ENCODE results near the gene SYT2. TPM values are rescaled to one million over a fixed set of nuclear protein-coding genes. Genes with fewer than 3 reads are reported as not detected.
"Not testable (repeated sequence)": the region's sequence is repeated elsewhere in the genome, so short reads cannot be mapped to it uniquely, and the experiment has no call there.

The SYT2 gene
- total RNA-seq, 4 donors from 2014 or later = 0.23 to 0.59 TPM; not detected in 2

DNA sequence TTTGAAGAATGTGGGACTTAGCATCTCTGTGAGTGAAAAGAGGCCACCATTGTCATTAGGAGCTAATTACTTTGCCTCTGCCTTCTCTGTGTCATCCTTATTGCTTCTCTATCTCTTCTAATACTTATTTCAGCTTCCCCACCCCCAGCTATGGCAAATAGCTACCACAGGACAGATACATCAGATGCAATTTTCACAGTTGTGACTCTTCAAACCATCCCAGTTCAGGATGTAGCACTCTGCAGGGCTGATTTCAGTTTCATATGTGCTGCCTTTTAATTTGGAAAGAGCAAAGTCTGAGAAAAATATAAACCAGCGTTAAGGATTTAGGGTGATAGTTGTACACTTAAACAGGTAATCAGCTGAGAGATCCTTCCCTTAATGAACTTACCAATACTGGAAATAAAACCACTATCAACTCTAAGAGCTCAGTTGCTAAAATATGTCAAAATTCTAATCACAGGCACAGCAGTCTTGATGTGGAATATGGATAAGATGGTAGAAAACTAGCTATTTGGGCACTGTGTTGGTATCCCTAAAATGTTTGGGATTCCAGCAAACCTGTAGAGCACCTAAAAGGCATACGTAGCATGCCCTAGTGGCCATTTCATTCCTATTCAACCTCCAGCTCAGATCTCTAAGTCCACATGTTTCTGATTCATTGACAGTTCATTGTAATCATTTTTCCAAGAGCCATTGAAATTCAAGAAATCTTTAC is 148.4 kb downstream of the SYT2 start:
- WGBS, 2 donors (ENCODE audit: low coverage in 1 of 2) = 29 to 38% methylated on average over 2 of the region's 2 CpGs
- peak overlapping the region; percentile 76 to 88 (median 86) for H3K27ac ChIP-seq

DNA sequence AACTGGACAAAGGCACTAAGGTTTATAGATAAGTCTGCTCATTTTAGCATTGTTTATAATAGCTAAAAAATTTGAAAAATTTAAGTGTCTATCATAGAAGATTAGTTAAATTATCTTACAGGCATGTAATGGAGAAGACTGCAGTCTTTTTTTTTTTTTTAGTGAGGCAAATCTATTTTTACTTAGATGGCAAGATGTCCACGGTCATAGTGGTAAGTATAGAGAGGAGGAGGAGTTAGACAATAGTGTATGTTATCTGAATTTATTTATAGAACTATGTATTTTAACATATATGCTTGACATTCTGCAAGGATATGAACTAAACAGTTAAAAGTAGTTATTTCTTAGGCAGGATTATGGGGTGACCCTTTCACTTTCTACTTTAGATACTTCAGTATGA is 149.0 kb downstream of the SYT2 start:
- Histone ChIP-seq H3K27ac (peak overlapping the region in 3 of 4 donors; percentile 86 to 88 (median 87)), H3K9me3 (no peaks in the 10 kb centered on the region), H3K36me3 (peaks cover 8 to 36% of the 10 kb centered on the region in 2 donors), H3K27me3 (no peaks in the 10 kb centered on the region), H3K4me3 (no peak overlapping the region), H3K4me1 (peaks cover 22 to 100% (median 44%) of the 10 kb centered on the region in 3 donors)
- ATAC-seq = no peak
- no peak for TF ChIP-seq POLR2AphosphoS5 (IDR thresholded peaks at IDR 0.05)
- no peak for TF ChIP-seq EP300 (IDR thresholded peaks at IDR 0.05)
- TF ChIP-seq, protein P1, sequence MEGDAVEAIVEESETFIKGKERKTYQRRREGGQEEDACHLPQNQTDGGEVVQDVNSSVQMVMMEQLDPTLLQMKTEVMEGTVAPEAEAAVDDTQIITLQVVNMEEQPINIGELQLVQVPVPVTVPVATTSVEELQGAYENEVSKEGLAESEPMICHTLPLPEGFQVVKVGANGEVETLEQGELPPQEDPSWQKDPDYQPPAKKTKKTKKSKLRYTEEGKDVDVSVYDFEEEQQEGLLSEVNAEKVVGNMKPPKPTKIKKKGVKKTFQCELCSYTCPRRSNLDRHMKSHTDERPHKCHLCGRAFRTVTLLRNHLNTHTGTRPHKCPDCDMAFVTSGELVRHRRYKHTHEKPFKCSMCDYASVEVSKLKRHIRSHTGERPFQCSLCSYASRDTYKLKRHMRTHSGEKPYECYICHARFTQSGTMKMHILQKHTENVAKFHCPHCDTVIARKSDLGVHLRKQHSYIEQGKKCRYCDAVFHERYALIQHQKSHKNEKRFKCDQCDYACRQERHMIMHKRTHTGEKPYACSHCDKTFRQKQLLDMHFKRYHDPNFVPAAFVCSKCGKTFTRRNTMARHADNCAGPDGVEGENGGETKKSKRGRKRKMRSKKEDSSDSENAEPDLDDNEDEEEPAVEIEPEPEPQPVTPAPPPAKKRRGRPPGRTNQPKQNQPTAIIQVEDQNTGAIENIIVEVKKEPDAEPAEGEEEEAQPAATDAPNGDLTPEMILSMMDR (IDR thresholded peaks at IDR 0.05) = no peak
- no peak for TF ChIP-seq POLR2A (IDR thresholded peaks at IDR 0.05)
- 21 to 42% methylated on average over 1 of the region's 1 CpG for WGBS, 2 donors (ENCODE audit: low coverage in 1 of 2)

More for the DNA sequence above, 148.4 kb downstream of the SYT2 start:
- Histone ChIP-seq H3K36me3 (peaks cover 8 to 36% of the 10 kb centered on the region in 2 donors), H3K4me1 (peaks cover 28 to 100% (median 50%) of the 10 kb centered on the region in 3 donors), H3K9me3 (no peaks in the 10 kb centered on the region), H3K27me3 (no peaks in the 10 kb centered on the region), H3K4me3 (no peak overlapping the region)
- no peak for ATAC-seq
- TF ChIP-seq, protein P1 (IDR thresholded peaks at IDR 0.05) = peak; percentile 19 to 40 (median 28)
- no peak for TF ChIP-seq POLR2AphosphoS5 (IDR thresholded peaks at IDR 0.05)
- TF ChIP-seq POLR2A (IDR thresholded peaks at IDR 0.05) = no peak

DNA sequence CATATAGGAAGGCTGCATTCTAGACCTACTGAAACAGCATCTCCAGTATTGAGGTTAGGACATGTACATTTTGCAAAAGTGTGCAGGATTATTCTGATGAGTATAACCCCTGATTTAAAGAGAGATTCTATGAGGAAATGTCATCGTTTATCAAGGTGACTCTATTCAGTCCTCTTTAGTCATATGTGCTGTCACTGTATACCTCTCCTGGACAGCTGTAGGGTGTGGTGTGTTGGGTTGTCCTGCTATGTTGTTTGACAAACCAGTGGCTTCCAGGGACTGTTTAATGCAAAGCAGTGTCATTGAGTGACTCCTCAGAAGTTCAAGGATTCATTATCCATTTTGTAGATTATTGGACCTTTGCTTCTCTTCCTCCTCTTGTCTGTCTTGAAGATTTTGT is 152.6 kb downstream of the SYT2 start:
- H3K36me3 ChIP-seq, H3K27me3 ChIP-seq, H3K9me3 ChIP-seq, H3K4me3 ChIP-seq, ATAC-seq: not testable (repeated sequence)
- peaks cover 11 to 98% (median 33%) of the 10 kb centered on the region in 3 donors for H3K4me1 ChIP-seq
- WGBS, 2 donors (ENCODE audit: low coverage in 1 of 2) = 53 to 63% methylated on average over 1 of the region's 1 CpG
- H3K27ac ChIP-seq = peak overlapping the region in 3 of 4 donors; percentile 3 to 87 (median 71)

DNA sequence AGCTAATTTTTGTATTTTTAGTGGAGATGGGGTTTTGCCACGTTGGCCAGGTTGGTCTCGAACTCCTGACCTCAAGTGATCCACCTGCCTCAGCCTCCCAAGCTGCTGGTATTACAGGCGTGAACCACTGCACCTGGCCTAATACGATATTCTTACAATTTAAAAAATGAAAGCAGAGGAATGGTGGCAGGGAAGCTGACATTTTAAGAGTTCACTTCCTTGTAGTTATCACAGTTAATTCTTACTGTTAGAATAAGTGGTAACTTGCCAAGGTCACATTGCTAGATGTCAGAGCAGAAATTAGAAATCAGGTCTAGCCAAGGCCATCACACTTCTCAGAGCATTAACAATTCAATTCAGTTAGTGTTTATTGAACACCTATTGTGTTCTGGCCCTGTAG is 154.2 kb downstream of the SYT2 start:
- H3K4me1 ChIP-seq = peaks cover 11 to 96% (median 22%) of the 10 kb centered on the region in 3 donors
- not testable (repeated sequence) for H3K27me3 ChIP-seq, H3K4me3 ChIP-seq, H3K9me3 ChIP-seq, ATAC-seq, H3K36me3 ChIP-seq
- peak overlapping the region; percentile 66 to 87 (median 74) for H3K27ac ChIP-seq
- WGBS, 2 donors (ENCODE audit: low coverage in 1 of 2) = 73% methylated on average over 4 of the region's 4 CpGs; no CpG with 5 or more reads in 1 of the 2 donors

DNA sequence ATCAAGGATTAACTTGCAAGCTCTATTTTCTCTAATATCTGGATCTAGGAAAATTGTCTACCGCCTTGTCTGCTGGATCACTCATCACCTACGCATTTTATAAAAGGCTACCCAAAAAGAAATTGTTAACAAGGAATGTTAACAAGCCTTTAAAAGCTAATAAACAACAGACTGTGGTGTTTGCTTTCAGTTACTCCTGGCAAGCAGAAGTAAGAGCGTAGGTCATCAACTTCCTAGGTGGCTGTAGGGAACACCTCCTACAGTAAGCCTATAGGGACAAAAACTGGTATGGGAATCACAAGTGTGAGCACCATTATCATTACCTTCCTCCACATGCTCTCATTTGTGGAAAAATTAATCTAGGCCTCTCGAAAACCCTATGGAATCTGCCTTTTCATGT is 155.6 kb downstream of the SYT2 start:
- not testable (repeated sequence) for H3K27me3 ChIP-seq, H3K4me3 ChIP-seq, ATAC-seq, H3K36me3 ChIP-seq, H3K9me3 ChIP-seq
- H3K4me1 ChIP-seq = peaks cover 15 to 96% (median 25%) of the 10 kb centered on the region in 3 donors
- H3K27ac ChIP-seq = peak overlapping the region; percentile 62 to 87 (median 75)
- 51 to 64% methylated on average over 3 to 4 of the region's 4 CpGs for WGBS, 2 donors (ENCODE audit: low coverage in 1 of 2)

DNA sequence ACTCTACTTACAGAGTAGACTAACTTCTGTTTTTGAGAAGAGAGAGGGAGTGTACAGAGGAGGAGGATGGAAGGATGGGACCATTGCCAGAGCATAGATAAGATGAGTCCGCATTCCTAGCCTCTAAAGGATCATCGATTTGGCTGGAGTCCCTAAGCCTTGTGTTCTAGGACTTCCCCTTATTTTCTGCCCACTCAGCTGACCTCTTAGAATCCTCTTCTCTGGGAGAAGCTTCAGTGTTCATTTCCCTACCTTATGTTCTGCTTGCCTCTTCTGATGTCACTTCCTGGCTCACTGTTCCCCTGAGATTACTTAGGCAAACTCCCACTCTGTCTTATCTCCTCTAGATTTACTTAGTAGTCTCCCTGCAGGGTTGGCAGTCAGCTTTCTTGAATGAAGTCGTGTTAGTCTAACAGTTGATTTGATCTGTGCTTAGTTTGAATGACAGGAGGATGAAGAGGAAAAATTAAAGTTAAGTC is 156.7 kb downstream of the SYT2 start:
- ATAC-seq = no peak
- WGBS, 2 donors (ENCODE audit: low coverage in 1 of 2) = 22 to 47% methylated on average over 2 to 3 of the region's 3 CpGs
- Histone ChIP-seq H3K27ac (peak overlapping the region; percentile 61 to 87 (median 75)), H3K4me1 (peaks cover 15 to 96% (median 23%) of the 10 kb centered on the region in 3 donors), H3K27me3 (no peaks in the 10 kb centered on the region), H3K4me3 (no peak overlapping the region), H3K9me3 (no peaks in the 10 kb centered on the region), H3K36me3 (peaks cover 0 to 4% of the 10 kb centered on the region in 2 donors)
- no peak for TF ChIP-seq EP300 (IDR thresholded peaks at IDR 0.05)
- TF ChIP-seq POLR2AphosphoS5 (IDR thresholded peaks at IDR 0.05) = no peak
- TF ChIP-seq, protein P1 (IDR thresholded peaks at IDR 0.05) = no peak
- no peak for TF ChIP-seq POLR2A (IDR thresholded peaks at IDR 0.05)

DNA sequence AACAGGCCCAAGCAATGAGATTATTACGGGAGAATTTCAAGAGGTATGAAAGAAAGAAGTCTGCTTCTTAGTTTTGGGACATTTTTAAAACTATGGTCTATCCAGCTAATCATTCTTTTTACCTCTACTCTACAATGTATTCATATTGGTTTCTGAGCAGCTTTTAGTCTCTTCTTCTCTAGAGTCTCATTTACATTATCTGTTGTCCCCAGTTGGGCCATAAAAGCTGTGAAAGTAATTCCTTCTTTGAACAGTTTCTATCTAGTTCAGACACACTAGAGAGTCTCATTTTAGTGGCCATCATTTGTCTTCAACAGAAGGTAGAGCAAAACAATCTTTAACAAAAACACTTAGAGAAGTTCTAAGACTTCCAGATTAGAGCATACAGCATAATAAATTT is 157.2 kb downstream of the SYT2 start:
- 29 to 43% methylated on average over 1 of the region's 1 CpG for WGBS, 2 donors (ENCODE audit: low coverage in 1 of 2)
- not testable (repeated sequence) for ATAC-seq, H3K27me3 ChIP-seq, H3K36me3 ChIP-seq, H3K9me3 ChIP-seq, H3K4me3 ChIP-seq
- Histone ChIP-seq H3K27ac (peak overlapping the region; percentile 61 to 87 (median 75)), H3K4me1 (peaks cover 15 to 96% (median 21%) of the 10 kb centered on the region in 3 donors)

Data from gastroesophageal sphincter (tissue), 4 donors.